Activated CD8-positive, alpha-beta memory T cell treated with anti-CD3 and anti-CD28 coated beads for 4 hours (primary cell): ENCODE results near the gene FGF22.
"Not testable (repeated sequence)": the region's sequence is repeated elsewhere in the genome, so short reads cannot be mapped to it uniquely, and the experiment has no call there.

Source experiments
- DNase-seq, 2 donors: peaks; one replicate each; pipeline ENCODE4 v3.0.0-alpha.2; 2020; ENCODE audit warnings: low read depth in 2 of 2

The FGF22 gene

GRCh38 chr19:607301-608154, 32.2 kb upstream of the FGF22 start:
- no peak for DNase-seq

- DNase-seq = no peak
Measured at GRCh38 chr19:608155-609003, 31.3 kb upstream of the FGF22 start.

GRCh38 chr19:609004-609346, 30.7 kb upstream of the FGF22 start:
- no peak for DNase-seq

- DNase-seq = no peak
Measured at GRCh38 chr19:610071-610800, 29.4 kb upstream of the FGF22 start.

- peak in 1 of 2 donors; percentile 27 for DNase-seq
Measured at GRCh38 chr19:610801-611480, 28.7 kb upstream of the FGF22 start.

- DNase-seq = peak; percentile 45 to 61
Measured at GRCh38 chr19:611481-611868, 28.2 kb upstream of the FGF22 start.

- DNase-seq = no peak
Measured at GRCh38 chr19:612941-613340, 26.7 kb upstream of the FGF22 start.

- no peak for DNase-seq
Measured at GRCh38 chr19:613732-614567, 25.7 kb upstream of the FGF22 start.

- no peak for DNase-seq
Measured at GRCh38 chr19:615619-616018, 24.1 kb upstream of the FGF22 start.

- DNase-seq = no peak
Measured at GRCh38 chr19:616062-616700, 23.5 kb upstream of the FGF22 start.

GRCh38 chr19:616747-617526, 22.7 kb upstream of the FGF22 start:
- no peak for DNase-seq

GRCh38 chr19:617551-618246, 22.0 kb upstream of the FGF22 start:
- DNase-seq = no peak

GRCh38 chr19:618247-618619, 21.4 kb upstream of the FGF22 start:
- DNase-seq = no peak

- no peak for DNase-seq
Measured at GRCh38 chr19:618674-619285, 20.9 kb upstream of the FGF22 start.

GRCh38 chr19:619286-620002, 20.2 kb upstream of the FGF22 start:
- no peak for DNase-seq

- no peak for DNase-seq
Measured at GRCh38 chr19:620166-620862, 19.4 kb upstream of the FGF22 start.

- not testable (repeated sequence) for DNase-seq
Measured at GRCh38 chr19:621191-621590, 18.5 kb upstream of the FGF22 start.
